ENCODE measurements around the gene NAV2. TPM values are rescaled to one million over a fixed set of nuclear protein-coding genes. Genes with fewer than 3 reads are reported as not detected.

Gene NAV2
- total and polyA plus RNA-seq, 2 experiments from 2014 or later, result 26.0 to 45.0 TPM

- peaks cover 20% of the 10 kb centered on the region for H3K4me1 ChIP-seq (ENCODE audit: insufficient read depth)
- no peak overlapping the region for H3K27ac Mint-ChIP-seq
- no peak overlapping the region for H3K27ac ChIP-seq (ENCODE audit: low read depth)
- H3K4me1 Mint-ChIP-seq, result peaks cover 27% of the 10 kb centered on the region
- H3K27me3 Mint-ChIP-seq (ENCODE audit: insufficient read depth, low read depth, poor library complexity), result peaks cover 2% of the 10 kb centered on the region
- no peak overlapping the region for H3K4me3 Mint-ChIP-seq
- H3K36me3 Mint-ChIP-seq (ENCODE audit: low read depth), result no peaks in the 10 kb centered on the region
- H3K4me2 ChIP-seq, result no peak overlapping the region
- H2AFZ ChIP-seq, result no peak overlapping the region
- H3F3A ChIP-seq (replicated peaks; ENCODE audit: low read depth), result no peaks in the 10 kb centered on the region
- no peaks in the 10 kb centered on the region for H3K9me2 ChIP-seq (ENCODE audit: insufficient read depth)
- TF ChIP-seq EZH2 (IDR thresholded peaks at IDR 0.05; ENCODE audit: low read depth, unreplicated experiment) (no peak), STAT1 (IDR thresholded peaks at IDR 0.05; ENCODE audit: unreplicated experiment) (no peak), JUNB (IDR thresholded peaks at IDR 0.05; ENCODE audit: unreplicated experiment) (no peak), REST (IDR thresholded peaks at IDR 0.05; ENCODE audit: unreplicated experiment) (no peak), ZNF114 (CRISPR knock-in tag; IDR thresholded peaks at IDR 0.05) (no peak), ZNF331 (CRISPR knock-in tag; IDR thresholded peaks at IDR 0.05; ENCODE audit: low read depth) (no peak), POLR2AphosphoS5 (IDR thresholded peaks at IDR 0.05; ENCODE audit: low read depth) (no peak), ZNF462 (CRISPR knock-in tag; IDR thresholded peaks at IDR 0.05) (no peak), EZH2phosphoT487 (IDR thresholded peaks at IDR 0.05; ENCODE audit: unreplicated experiment) (no peak), CREB1 (CRISPR knock-in tag; IDR thresholded peaks at IDR 0.05; ENCODE audit: low read depth) (no peak), NANOG (IDR thresholded peaks at IDR 0.05; ENCODE audit: borderline replicate concordance) (no peak)
- TF ChIP-seq, protein P1, sequence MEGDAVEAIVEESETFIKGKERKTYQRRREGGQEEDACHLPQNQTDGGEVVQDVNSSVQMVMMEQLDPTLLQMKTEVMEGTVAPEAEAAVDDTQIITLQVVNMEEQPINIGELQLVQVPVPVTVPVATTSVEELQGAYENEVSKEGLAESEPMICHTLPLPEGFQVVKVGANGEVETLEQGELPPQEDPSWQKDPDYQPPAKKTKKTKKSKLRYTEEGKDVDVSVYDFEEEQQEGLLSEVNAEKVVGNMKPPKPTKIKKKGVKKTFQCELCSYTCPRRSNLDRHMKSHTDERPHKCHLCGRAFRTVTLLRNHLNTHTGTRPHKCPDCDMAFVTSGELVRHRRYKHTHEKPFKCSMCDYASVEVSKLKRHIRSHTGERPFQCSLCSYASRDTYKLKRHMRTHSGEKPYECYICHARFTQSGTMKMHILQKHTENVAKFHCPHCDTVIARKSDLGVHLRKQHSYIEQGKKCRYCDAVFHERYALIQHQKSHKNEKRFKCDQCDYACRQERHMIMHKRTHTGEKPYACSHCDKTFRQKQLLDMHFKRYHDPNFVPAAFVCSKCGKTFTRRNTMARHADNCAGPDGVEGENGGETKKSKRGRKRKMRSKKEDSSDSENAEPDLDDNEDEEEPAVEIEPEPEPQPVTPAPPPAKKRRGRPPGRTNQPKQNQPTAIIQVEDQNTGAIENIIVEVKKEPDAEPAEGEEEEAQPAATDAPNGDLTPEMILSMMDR (conservative IDR thresholded peaks at IDR 0.05; ENCODE audit: low read depth in 2 of 2), result no peak
- TF ChIP-seq, protein P2, sequence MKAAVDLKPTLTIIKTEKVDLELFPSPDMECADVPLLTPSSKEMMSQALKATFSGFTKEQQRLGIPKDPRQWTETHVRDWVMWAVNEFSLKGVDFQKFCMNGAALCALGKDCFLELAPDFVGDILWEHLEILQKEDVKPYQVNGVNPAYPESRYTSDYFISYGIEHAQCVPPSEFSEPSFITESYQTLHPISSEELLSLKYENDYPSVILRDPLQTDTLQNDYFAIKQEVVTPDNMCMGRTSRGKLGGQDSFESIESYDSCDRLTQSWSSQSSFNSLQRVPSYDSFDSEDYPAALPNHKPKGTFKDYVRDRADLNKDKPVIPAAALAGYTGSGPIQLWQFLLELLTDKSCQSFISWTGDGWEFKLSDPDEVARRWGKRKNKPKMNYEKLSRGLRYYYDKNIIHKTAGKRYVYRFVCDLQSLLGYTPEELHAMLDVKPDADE (IDR thresholded peaks at IDR 0.05), result no peak
- no peak overlapping the region for H3K4me3 ChIP-seq
- no peaks in the 10 kb centered on the region for H3K27me3 ChIP-seq (ENCODE audit: insufficient read depth)
- ATAC-seq (no peak), DNase-seq (ENCODE audit: low spot score) (no peak)
- no peaks in the 10 kb centered on the region for H4K20me1 ChIP-seq (replicated peaks; ENCODE audit: insufficient read depth)
- no peaks in the 10 kb centered on the region for H3K9me3 Mint-ChIP-seq
- H3K36me3 ChIP-seq (ENCODE audit: insufficient read depth), result no peaks in the 10 kb centered on the region
- no peaks in the 10 kb centered on the region for H3K79me2 ChIP-seq (replicated peaks; ENCODE audit: insufficient read depth)
Observed at GRCh38 chr11:19735909-19736498, 23.4 kb downstream of the NAV2 start.

All from GM23338 (cell line).